ENCODE results near the gene CAB39.
A peak's percentile ranks its signal among the peaks of the same experiment; 100 is the strongest.

Gene CAB39

DNA sequence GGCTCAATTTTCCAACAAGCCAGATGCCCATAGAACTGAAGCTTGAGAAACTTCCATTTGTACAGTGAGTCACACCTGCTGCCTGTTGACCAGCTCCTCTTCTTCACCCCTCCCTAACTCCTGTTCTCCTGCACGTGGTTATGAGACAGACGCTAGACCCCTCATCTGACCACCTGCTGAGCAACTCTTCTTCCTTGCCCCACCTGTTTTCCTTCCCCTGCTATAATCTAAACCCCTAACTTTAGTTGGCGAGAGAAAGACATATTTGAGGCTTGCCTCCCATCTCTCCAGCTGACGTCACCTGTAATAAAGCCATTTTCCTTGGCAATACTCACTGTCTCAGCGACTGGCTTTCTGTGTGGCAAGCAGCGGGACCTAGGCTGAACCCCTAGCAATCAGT lies 129.8 kb downstream of the CAB39 start:
- no peak for DNase-seq (ENCODE audit: low read depth)
- no peak overlapping the region for H3K4me3 ChIP-seq (replicated peaks; ENCODE audit: low read depth, low read length)
- no peak for TF ChIP-seq CTCF (IDR thresholded peaks at IDR 0.05; ENCODE audit: low read length, missing control alignments)

DNA sequence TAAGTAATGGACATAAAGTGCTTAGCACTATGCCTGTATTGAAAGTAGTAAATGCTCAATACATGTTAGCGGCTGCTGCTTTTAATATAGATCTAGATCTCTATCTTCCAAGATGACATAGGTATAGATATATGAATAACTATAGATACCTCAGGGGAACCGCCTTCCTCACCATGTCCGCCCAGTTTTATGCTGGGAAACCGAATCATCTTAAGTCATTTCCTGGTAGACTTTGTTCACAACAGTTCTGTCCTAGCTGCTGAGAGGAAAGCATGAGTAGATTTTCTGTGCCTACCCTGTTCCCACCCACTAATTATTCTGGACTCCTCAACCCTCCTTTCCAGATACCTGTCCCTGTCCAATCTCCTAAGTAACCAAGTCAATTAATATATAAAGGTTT lies 130.5 kb downstream of the CAB39 start:
- no peak for TF ChIP-seq CTCF (IDR thresholded peaks at IDR 0.05; ENCODE audit: low read length, missing control alignments)
- H3K4me3 ChIP-seq (replicated peaks; ENCODE audit: low read depth, low read length) = no peak overlapping the region
- no peak for DNase-seq (ENCODE audit: low read depth)

DNA sequence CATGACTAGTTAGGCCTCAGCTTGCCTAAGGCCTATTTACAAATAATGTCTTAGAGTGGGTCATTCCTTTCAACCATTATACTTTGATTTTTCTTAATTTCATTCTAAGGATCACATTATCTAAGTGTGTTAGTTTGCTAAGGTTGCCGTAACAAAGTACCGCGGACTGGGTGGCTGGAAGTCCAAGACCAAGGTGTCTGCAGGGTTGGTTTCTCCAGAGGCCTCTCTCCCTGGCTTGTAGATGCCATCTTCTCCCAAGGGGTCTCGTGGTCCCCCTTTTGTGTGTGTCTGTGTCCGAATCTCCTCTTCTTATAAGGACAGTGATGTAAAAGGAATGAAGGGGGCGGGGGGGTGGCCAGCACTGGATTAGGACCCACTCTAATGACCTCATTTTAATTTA lies 133.7 kb downstream of the CAB39 start:
- no peak overlapping the region for H3K4me3 ChIP-seq (replicated peaks; ENCODE audit: low read depth, low read length)
- no peak for TF ChIP-seq CTCF (IDR thresholded peaks at IDR 0.05; ENCODE audit: low read length, missing control alignments)
- DNase-seq (ENCODE audit: low read depth) = no peak

GRCh38 chr2:230847883-230848388 lies 135.3 kb downstream of the CAB39 start:
- peak; percentile 73 for TF ChIP-seq CTCF (IDR thresholded peaks at IDR 0.05; ENCODE audit: low read length, missing control alignments)
- peak; percentile 86 for DNase-seq (ENCODE audit: low read depth)
- no peak overlapping the region for H3K4me3 ChIP-seq (replicated peaks; ENCODE audit: low read depth, low read length)

DNA sequence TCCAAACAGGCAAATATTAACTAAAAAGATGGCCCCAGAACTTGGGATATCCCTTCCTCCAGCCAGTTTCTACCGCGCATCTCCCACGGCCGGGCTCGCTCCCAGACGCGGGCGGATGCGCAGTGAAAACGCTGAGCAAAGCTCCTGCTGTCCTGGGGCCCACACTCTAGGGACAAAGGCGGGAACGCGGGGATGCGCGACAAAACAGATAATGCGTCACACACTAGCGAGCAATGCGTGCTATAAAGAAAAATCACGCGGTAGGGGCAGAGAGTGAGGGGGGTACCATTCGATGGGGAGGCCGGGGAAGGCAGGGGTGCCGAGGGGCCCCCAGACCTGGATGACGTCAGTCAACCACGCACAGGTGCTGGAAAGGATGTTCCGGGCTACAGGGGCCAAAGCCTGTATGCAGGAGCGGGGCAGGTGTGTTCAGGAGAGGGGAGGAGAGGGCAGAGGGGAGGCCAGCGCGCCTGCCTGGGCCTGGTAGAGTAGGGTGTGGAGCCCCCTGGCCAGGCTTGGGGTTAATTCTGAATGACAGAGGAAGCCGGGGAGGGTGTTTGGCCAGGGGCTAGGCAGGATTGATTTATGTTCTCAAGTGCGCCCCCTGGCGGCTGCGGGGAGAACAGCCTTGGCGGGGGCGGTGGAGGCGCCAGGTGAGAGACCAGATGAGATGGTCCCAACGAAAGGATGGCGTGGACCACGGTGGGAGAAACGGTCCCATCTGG lies 137.2 kb downstream of the CAB39 start:
- DNase-seq (ENCODE audit: low read depth) = peak; percentile 30
- no peak overlapping the region for H3K4me3 ChIP-seq (replicated peaks; ENCODE audit: low read depth, low read length)
- peak; percentile 78 for TF ChIP-seq CTCF (IDR thresholded peaks at IDR 0.05; ENCODE audit: low read length, missing control alignments)

GRCh38 chr2:230850358-230850658 lies 137.7 kb downstream of the CAB39 start:
- no peak for TF ChIP-seq CTCF (IDR thresholded peaks at IDR 0.05; ENCODE audit: low read length, missing control alignments)
- H3K4me3 ChIP-seq (replicated peaks; ENCODE audit: low read depth, low read length) = no peak overlapping the region
- DNase-seq (ENCODE audit: low read depth) = no peak

- TF ChIP-seq CTCF (IDR thresholded peaks at IDR 0.05; ENCODE audit: low read length, missing control alignments) = no peak
- DNase-seq (ENCODE audit: low read depth) = no peak
- H3K4me3 ChIP-seq (replicated peaks; ENCODE audit: low read depth, low read length) = no peak overlapping the region
These were observed 139.5 kb downstream of the CAB39 start for GRCh38 chr2:230852113-230852512.

All from fibroblast of pulmonary artery (primary cell).